GM19035 (cell line): Measurements from ENCODE around the gene TSPAN10.

ENCODE experiments used
- ATAC-seq: cut with Tn5 transposase; IDR thresholded peaks from one replicate; pipeline ENCODE4 v1.9.1; 2021; ENCODE audit not compliant: unreplicated experiment

The TSPAN10 gene

GRCh38 chr17:81631482-81631881 lies 5.5 kb upstream of the TSPAN10 start:
- ATAC-seq: no peak

GRCh38 chr17:81635431-81635830 lies 1.6 kb upstream of the TSPAN10 start:
- ATAC-seq: no peak

- no peak for ATAC-seq
Observed at GRCh38 chr17:81635973-81636504, 957 bp upstream of the TSPAN10 start.

- ATAC-seq: no peak
Observed at GRCh38 chr17:81638683-81639082, 1.7 kb downstream of the TSPAN10 start.

GRCh38 chr17:81640011-81640410 lies 3.0 kb downstream of the TSPAN10 start:
- no peak for ATAC-seq

GRCh38 chr17:81641825-81642489 lies 5.0 kb downstream of the TSPAN10 start:
- ATAC-seq: no peak

GRCh38 chr17:81644496-81644895 lies 7.5 kb downstream of the TSPAN10 start:
- no peak for ATAC-seq

GRCh38 chr17:81644976-81645952 lies 8.3 kb downstream of the TSPAN10 start:
- no peak for ATAC-seq

- ATAC-seq: no peak
Observed at GRCh38 chr17:81646869-81647600, 10.0 kb downstream of the TSPAN10 start.

GRCh38 chr17:81647640-81648012 lies 10.6 kb downstream of the TSPAN10 start:
- ATAC-seq: no peak

GRCh38 chr17:81648013-81648706 lies 11.2 kb downstream of the TSPAN10 start:
- no peak for ATAC-seq

- no peak for ATAC-seq
Observed at GRCh38 chr17:81648707-81649085, 11.7 kb downstream of the TSPAN10 start.

- no peak for ATAC-seq
Observed at GRCh38 chr17:81650951-81651350, 14.0 kb downstream of the TSPAN10 start.

GRCh38 chr17:81651692-81652091 lies 14.7 kb downstream of the TSPAN10 start:
- ATAC-seq: no peak

GRCh38 chr17:81652906-81653771 lies 16.1 kb downstream of the TSPAN10 start:
- ATAC-seq: no peak

GRCh38 chr17:81655378-81656117 lies 18.6 kb downstream of the TSPAN10 start:
- ATAC-seq: no peak

- no peak for ATAC-seq
Observed at GRCh38 chr17:81656118-81656743, 19.2 kb downstream of the TSPAN10 start, which contains the start of gene PDE6G. Gene PDE6G (minus strand): TSS chr17:81656542. CDS start chr17:81653305, 3,237 bp downstream.

- ATAC-seq: no peak
Observed at GRCh38 chr17:81656835-81657234, 19.8 kb downstream of the TSPAN10 start.
